Mucosa of descending colon (tissue), 3 donors: ENCODE results near the gene DDX24. TPM values are rescaled to one million over a fixed set of nuclear protein-coding genes. Genes with fewer than 3 reads are reported as not detected.

ENCODE experiments used
- ATAC-seq: fragments of 200-7000 bp; cut with Tn5 transposase; one replicate; pipeline ENCODE4 v1.9.1; 2020; ENCODE audit warnings: mild to moderate bottlenecking, moderate library complexity
- DNase-seq, 3 donors: peaks; one replicate each; pipeline ENCODE4 v3.0.0-alpha.2; 2020
- H3K36me3 ChIP-seq: fragments of 200-600 bp; one replicate; pipeline ENCODE4 v1.8.0; 2021; ENCODE audit warnings: low read depth, mild to moderate bottlenecking
- H3K4me1 ChIP-seq: fragments of 200-600 bp; one replicate; pipeline ENCODE4 v1.8.0; 2021; ENCODE audit warnings: low read depth, mild to moderate bottlenecking
- H3K4me3 ChIP-seq: fragments of 200-600 bp; one replicate; pipeline ENCODE4 v1.8.0; 2021; ENCODE audit warnings: mild to moderate bottlenecking
- H3K9me3 ChIP-seq: fragments of 200-600 bp; one replicate; pipeline ENCODE4 v1.8.0; 2021; ENCODE audit warnings: mild to moderate bottlenecking
- intact Hi-C, 2 donors: fragments of 100-400 bp; cut with DNase I in 1 of 2; cut with micrococcal nuclease in 1 of 2; formaldehyde crosslinking; loops; one replicate each; pipeline versions ENCODE4 v1.11.0 to v1.11.1; 2022; cut with DNase I, micrococcal nuclease
- total RNA-seq, 3 donors: library from RNA; stranded (reverse); fragmentation: NEBNext Ultra II Directional in 2 of 3; extraction: Animal tissue kit (Norgen Biotek cat#: 25700) in 2 of 3; gene quantifications; one replicate each; pipeline versions ENCODE4 v1.2.1 to v1.2.4, GENCODE V29; 2021 to 2023
- TF ChIP-seq, protein P1 (sequence below): fragments of 200-600 bp; IDR thresholded peaks from one replicate; pipeline ENCODE4 v1.8.0; 2022; ENCODE audit warnings: antibody characterized with exemption, mild to moderate bottlenecking
- donor health status: DM: no; HTN: no; CAD: no; lungs with moderate emphysema.
- donor health status: DM: no; HTN: no; CAD: no.
- donor health status: DM: no; HTN: yes; CAD: no.

DDX24 gene
- total RNA-seq, 3 donors from 2014 or later = 90.6 to 197 (median 107) TPM

DNA sequence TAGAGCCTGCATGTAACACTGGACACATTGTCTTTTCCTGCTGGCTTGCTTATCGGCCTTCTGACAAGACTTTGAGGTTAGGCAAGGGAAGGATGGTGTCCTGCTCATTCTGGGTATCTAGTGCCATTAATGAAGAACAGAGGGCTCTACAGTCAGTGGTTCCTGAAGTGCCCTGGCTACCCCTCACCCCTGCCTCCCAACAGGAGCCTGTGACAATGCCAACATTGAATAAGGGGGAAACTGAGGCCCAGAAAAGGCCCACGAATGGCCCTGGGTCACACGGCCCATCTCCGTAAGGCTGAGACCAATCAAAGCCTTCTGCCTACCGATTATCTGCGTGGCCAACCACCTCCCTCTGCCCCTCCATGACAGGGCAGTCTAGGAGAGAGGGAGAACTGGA, 46.3 kb upstream of the DDX24 start:
- no peak overlapping the region for H3K4me3 ChIP-seq
- no peaks in the 10 kb centered on the region for H3K36me3 ChIP-seq
- DNase-seq (no peak), ATAC-seq (no peak)
- H3K4me1 ChIP-seq = no peaks in the 10 kb centered on the region
- intact Hi-C loops = no loop called here
- TF ChIP-seq, protein P1, sequence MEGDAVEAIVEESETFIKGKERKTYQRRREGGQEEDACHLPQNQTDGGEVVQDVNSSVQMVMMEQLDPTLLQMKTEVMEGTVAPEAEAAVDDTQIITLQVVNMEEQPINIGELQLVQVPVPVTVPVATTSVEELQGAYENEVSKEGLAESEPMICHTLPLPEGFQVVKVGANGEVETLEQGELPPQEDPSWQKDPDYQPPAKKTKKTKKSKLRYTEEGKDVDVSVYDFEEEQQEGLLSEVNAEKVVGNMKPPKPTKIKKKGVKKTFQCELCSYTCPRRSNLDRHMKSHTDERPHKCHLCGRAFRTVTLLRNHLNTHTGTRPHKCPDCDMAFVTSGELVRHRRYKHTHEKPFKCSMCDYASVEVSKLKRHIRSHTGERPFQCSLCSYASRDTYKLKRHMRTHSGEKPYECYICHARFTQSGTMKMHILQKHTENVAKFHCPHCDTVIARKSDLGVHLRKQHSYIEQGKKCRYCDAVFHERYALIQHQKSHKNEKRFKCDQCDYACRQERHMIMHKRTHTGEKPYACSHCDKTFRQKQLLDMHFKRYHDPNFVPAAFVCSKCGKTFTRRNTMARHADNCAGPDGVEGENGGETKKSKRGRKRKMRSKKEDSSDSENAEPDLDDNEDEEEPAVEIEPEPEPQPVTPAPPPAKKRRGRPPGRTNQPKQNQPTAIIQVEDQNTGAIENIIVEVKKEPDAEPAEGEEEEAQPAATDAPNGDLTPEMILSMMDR = no peak
- H3K9me3 ChIP-seq = no peaks in the 10 kb centered on the region

DNA sequence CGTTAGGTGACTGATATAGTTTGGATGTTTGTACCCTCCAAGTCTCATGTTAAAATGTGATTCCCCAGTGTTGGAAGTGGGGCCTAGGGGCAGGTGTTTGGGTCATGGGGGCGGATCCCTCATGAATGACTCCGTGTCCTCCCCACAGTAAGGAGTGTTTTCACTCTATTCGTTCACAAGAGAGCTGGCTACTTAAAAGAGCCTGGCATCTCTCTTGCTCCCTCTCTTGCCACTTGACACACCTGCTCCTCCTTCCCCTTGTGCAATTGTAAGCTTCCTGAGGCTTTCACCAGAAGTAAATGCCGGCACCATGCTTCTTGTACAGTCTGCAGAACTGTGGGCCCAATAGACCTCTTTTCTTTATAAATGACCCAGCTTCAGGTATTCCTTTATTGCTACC, 45.8 kb upstream of the DDX24 start:
- Histone ChIP-seq H3K9me3 (no peaks in the 10 kb centered on the region), H3K4me1 (no peaks in the 10 kb centered on the region), H3K36me3 (no peaks in the 10 kb centered on the region), H3K4me3 (no peak overlapping the region)
- TF ChIP-seq, protein P1 = no peak
- ATAC-seq (no peak), DNase-seq (no peak)
- intact Hi-C loops = no loop called here

DNA sequence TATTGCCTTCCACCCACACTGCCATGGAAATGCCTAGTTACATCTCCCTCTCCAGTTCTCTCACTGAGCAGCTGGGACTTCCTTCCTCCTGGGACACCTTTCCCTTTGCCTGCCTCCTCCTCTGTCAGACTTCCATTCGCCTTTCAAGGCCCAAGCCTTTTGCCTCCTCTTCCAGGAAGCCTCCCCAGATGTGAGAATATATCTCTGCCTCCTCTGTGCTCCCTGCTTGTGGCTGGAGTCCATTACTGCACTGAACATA, 45.3 kb upstream of the DDX24 start:
- Histone ChIP-seq H3K4me3 (no peak overlapping the region), H3K36me3 (no peaks in the 10 kb centered on the region), H3K4me1 (no peaks in the 10 kb centered on the region), H3K9me3 (no peaks in the 10 kb centered on the region)
- TF ChIP-seq, protein P1 = no peak
- intact Hi-C loops = no loop called here
- DNase-seq = no peak
- no peak for ATAC-seq

DNA sequence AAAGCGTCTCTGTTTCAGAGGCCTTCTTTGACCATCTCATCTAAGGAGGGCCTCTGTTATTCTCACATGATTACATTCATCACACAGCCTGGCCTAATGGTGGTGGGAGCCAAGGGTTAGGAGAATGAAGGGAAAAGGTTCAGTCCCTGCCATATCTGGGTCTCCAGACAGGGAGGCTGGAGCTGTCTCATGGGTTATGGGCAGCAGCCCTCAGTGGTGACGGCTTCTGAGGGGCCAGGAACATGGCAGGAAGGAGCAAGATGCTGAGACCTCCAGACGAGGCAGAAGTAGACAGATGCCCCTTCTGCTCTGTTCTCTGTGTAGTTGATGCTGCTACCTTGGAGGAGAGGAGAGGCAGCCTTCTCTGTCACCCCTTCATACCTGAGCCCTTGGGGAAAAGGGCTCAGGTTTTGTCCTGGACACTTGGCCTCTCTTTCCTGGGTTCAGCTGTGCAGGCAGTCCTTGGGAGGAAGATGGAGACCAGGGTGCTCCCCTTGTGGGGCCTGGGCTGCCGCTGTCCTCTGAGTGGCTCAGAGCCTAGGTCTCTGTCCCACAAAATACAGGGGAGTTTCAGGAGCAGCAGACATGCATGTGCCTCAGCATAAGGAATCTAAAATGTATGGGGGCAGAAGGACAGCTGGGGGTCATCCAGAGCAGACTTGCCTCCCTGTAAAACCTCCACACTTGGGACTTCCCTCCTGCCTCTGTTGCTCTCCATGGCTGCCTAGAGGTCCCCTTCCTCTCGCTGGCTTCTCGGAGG, 44.8 kb upstream of the DDX24 start:
- Histone ChIP-seq H3K4me3 (no peak overlapping the region), H3K4me1 (no peaks in the 10 kb centered on the region), H3K36me3 (no peaks in the 10 kb centered on the region), H3K9me3 (no peaks in the 10 kb centered on the region)
- ATAC-seq (no peak), DNase-seq (no peak)
- TF ChIP-seq, protein P1 = no peak
- intact Hi-C loops = no loop called here

DNA sequence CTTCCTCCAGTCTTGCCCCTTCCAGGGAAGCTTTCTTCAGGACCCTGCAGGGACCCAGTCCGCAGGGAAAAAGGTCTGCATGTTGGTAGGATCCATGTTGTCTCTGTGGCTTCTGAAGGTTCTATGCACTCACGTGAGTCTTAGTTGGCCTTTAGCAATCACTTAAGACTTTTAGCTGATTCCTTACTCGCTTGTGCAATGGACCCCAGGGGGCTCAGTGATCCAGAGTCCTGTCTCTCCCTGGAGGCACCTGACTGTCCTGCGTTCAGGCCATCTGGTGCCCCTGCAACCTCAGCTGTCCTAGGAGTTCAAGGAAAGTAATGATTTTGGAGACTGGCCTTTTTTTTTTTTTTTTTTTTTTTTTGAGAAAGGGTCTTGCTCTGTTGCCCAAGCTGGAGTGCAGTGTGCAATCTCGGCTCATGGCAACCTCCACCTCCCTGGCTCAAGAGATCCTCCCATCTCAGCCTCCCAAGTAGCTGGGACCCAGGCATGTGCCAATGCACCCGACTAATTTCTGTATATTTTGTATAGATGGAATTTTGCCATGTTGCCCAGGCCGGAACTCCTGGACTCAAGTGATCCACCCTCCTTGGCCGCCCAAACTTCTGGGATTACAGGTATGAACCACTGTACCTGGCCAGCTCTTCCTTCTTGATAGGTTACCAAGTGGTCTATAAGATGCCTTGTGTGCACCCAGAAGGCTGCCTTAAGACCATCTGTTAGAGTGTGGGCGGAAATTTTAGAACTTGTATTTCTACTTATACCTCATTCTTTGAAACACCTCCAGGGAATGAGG, 43.8 kb upstream of the DDX24 start:
- no peaks in the 10 kb centered on the region for H3K4me1 ChIP-seq
- H3K36me3 ChIP-seq = no peaks in the 10 kb centered on the region
- DNase-seq (no peak), ATAC-seq (no peak)
- intact Hi-C loops = no loop called here
- no peak overlapping the region for H3K4me3 ChIP-seq
- TF ChIP-seq, protein P1 = no peak
- H3K9me3 ChIP-seq = peaks cover 4% of the 10 kb centered on the region
